IPS DF 4.7 (cell line): ENCODE measurements around the gene MSANTD2.
A peak's percentile ranks its signal among the peaks of the same experiment; 100 is the strongest.

Experiments used
- DNase-seq: peaks from one replicate; pipeline ENCODE4 v3.0.0-alpha.2; 2013; ENCODE audit warnings: low spot score; ENCODE audit errors: extremely low read depth

MSANTD2 gene

DNA sequence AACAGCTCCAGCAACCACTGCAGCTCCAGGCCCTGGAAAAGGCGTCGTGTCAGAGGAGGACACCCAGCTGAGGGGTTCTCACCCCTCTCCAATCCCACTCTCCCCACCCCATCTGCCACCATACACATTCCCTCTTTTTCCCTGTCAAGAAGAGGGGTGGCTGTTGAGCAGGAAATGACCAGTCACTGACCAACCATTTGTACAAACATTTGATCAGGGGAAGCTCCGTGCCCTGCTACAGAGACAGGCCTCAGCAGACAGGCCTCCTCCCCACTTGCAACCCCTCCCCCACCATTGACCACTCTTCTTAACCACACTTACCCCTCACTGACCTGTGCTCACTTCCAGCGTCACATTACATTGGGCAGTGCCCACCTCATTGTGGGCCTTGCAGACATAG lies 45.9 kb downstream of the MSANTD2 start:
- no peak for DNase-seq

DNA sequence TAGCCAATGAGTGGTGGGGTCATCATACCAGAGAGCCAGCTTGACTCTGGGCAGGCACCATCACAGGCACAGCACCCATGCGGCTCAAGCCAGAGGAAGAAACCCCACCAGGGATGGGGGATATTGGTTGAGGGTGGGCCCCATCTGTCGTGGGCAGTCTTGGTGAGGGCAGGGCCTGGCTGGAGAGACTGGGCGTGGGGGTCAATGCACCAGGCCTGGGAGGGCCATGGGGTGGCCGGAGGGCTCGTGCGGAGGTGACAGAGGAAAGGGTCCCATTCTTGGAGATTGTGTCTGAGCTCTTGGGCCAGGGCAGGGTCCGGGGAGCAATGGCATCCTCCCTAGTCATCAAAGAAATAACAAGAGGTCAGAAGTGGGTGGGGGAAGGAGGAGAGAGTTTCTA lies 46.6 kb downstream of the MSANTD2 start:
- DNase-seq, result no peak

DNA sequence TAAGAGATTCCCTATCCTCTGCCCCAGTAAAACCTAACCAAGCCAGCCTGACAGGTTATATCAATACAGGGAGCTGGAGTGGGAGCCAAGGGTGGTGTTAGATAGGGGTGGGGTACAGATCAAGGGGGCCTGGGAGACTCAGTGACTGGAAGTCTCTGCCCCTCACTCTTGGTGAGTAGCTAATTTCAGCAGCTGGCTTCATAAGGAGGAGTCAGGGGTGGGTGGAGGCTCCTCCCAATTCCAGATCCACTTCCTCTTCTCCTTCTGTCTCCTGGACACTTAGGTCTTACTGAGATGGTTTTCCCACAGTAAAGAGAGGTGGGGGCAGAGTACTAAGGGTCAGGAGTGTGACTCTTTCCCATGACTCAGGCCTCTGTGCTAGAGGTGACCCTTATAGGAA lies 47.0 kb downstream of the MSANTD2 start:
- no peak for DNase-seq

DNA sequence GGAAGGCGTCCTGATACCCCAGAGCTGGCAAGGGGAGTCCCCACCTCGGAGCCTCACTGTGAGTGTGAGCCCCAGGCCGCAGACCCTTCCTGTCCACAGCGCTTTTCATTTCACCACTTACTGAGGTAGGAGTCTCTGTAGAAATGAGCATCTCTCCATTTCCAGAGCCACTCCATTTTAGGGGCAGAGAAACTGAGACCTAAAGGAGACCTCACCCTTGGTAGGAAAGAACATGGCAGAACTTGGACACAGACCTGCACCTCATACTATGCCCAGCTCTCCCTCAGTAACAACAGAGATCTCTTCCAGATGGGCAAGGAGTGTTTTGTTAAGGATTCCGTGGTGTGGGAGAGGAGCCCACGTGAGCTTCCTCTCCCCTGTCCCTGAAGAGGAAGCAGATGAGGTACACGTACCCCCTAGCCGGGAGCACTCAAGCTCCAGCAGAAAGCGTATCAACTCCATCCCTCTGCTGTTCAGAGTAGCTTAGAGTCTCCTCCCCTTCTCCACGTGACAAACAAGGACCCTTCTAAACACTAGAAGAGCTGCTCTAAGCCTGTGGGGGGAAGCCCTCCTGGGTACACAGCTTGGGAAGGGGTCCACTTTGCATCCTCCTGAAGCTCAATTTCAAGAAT lies 47.6 kb downstream of the MSANTD2 start:
- DNase-seq, result no peak

DNA sequence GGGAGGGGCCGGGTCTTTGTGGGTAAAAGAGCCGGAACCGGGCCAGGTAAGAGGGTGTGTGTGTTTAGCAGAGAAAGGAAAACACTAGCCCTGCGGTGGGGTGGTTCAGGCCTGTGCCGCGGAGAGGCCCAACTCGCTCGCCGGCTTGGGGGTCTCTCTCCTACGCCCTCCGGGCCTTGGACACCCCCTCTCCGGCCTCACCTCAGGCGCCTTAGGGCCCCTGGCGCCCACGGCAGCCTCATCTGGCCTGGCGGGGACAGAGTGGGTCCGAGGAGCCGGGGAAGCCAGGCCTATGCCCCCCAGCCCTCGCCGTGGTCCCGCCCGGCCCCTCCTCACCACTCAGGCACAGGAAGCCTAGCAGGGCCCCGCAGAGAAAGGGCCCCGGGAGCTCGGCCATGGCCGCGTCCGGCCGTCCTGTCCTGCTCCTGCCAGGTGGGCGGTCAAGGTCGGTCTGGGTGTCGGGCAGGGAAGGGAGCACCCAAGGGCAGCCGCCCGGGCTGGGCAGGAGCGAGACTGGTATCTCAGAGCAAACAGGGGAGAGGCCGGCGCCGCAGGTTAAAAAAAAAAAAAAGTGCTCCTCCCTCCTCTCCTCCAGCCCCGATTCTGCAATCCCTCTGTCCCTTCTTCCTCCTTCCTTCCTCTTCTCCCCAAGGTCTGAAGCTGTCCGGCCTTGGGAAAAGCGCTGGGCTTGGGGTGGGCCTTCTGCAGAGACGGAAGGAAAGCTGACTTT lies 48.3 kb downstream of the MSANTD2 start, which contains the start of gene VSIG2:
Gene VSIG2, minus strand, starts transcription at position 515 of the 730 bp plus-strand sequence. Its CDS starts 118 bp downstream, at position 397.
- no peak for DNase-seq

DNA sequence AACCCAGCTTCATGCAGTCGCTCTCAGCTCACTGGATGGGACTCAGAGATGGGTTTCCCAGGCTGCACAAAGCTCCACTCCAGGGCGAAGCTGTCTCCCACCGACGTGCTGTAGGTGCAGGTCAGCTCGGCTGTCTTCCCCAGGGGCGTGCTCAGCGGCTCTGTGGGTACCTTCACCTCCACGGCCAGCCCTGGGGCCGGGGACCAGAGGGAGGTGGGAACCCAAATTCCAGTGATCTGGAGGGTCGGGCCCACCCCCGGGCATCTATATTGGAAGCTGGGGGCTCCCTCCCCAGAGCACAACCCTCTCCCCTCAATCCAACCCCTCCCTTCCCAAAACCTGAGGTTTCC lies 48.8 kb downstream of the MSANTD2 start:
- no peak for DNase-seq

DNA sequence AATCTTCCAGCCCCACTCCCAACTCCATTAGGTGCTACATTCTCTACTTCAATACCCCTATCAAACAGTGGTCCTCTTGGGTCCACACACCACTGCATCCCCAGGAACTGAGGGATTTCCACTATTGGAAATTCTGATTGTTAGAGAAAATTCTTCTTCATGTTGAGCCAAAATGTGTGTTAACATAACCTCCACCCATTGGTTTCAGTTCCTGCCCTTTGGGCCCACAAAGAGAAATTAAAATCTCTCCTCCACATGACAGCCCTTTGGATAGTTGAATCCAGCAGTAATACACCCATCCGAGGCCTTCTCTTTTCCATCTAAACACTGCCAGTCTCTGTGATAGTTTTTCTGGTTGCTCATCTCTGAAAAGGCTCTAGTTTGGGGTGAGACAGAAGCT lies 50.3 kb downstream of the MSANTD2 start:
- DNase-seq, result no peak

DNA sequence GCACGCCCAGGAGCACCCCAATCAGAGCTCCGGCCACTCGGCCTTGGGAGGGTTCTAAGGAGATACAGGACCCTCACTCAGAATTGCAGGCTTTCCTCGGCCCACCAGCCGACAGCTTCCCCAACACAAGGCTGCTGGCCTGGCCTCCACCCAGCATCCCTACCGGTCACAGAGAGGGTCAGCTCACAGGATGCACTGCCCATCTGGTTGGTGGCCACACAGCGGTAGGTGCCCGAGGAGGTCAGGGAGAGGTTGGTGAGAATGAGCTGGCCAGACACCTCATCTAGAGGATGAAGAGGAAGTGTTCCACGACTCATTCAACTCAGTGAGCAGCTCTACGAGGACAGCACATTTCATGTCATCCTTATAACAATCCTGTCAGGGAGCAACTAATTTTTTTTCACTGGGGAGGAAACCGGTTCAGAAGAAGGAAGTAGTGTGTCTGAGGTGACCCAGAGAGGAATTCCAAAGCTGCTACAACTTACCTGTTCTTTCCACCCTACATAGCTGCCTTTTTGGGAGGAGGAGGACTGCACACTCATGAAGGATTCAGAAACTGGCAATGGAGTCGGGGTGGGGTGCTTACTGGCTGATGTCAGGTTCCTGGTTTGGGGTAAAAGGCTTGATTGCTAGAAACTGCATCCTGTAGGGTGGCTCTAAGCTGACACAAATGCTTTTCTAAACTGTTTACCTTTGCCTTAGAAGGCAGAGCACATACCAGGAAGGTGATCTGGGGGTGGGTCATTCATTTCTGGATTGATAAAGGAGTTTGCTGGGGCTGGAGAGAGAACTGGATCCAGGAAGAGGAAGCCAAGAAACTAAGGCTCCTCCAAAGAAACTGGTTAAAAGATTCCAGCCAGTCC lies 51.5 kb downstream of the MSANTD2 start:
- no peak for DNase-seq

DNA sequence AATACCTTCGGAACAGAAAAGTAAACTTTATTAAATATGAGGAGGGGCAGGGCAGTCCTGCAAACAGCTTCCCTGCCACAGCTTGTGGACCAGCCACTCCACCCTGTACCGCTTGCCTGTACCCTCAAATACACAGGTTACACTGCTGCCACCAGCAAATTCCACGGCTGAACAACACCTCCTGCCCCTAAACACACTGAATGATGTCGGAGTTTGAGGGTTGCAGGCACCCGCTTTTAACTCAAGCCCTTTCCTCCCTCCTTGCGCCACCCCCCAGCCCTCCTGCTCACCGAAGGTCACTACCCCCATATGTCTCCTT lies 52.1 kb downstream of the MSANTD2 start:
- no peak for DNase-seq

DNA sequence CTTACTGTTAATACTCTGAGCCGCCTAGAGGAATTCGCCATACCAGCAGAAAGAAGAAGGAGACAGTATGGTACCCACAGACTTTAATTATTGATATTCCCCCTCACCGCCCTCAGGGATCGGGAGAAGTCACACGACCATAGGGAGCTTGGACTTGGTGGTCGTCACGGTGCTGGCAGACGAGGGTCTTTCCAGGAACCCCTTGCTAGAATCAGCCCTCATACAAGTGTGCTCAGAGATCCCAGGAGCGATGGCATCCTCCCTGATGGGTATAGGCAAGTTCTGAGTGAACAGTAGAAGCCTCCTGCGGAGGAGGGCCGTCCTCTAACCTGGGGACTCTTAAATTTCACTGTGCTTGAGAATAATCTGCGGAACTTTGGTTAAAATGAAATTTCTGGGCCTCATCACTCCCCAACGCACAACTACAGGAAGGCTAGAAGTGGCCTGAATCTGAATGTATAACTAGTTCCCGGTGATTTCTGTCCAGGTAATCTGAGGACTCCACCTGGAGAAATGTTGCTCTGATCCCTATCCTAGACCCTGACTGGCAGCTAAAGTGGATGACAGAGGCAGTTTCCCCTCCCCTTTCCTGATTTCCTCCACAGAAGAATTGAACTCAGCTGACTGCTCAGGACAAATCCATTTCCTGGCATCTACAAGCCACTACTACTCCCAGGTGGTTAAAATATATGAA lies 52.7 kb downstream of the MSANTD2 start:
- no peak for DNase-seq

DNA sequence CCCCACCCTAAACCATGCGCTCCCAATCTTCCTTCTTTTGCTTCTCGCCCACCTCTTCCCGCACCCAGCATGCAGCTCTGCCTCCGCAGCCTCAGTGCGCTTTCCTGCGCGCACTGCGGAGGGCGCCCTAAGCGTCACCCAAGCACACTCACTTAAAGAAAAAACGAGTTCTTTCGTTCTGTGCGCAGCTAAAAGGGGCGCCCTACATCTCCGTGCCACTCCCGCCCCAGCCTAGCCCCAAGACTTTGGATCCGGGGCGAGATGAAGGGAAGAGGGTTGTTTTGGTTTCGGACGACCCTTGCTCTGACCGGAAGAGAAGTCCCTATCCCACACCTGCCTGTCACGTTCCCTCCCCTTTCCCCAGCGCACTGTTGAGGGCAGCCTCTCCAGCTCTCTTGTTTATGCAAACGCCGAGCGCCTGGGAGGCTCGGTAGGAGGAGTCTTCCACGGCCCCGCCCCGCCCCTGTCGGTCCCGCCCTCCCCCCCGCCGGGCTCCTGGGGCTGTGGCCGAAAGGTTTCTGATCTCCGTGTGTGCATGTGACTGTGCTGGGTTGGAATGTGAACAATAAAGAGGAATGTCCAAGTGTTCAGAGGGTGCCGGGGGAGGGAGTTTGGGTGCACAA lies 53.5 kb downstream of the MSANTD2 start:
- no peak for DNase-seq

DNA sequence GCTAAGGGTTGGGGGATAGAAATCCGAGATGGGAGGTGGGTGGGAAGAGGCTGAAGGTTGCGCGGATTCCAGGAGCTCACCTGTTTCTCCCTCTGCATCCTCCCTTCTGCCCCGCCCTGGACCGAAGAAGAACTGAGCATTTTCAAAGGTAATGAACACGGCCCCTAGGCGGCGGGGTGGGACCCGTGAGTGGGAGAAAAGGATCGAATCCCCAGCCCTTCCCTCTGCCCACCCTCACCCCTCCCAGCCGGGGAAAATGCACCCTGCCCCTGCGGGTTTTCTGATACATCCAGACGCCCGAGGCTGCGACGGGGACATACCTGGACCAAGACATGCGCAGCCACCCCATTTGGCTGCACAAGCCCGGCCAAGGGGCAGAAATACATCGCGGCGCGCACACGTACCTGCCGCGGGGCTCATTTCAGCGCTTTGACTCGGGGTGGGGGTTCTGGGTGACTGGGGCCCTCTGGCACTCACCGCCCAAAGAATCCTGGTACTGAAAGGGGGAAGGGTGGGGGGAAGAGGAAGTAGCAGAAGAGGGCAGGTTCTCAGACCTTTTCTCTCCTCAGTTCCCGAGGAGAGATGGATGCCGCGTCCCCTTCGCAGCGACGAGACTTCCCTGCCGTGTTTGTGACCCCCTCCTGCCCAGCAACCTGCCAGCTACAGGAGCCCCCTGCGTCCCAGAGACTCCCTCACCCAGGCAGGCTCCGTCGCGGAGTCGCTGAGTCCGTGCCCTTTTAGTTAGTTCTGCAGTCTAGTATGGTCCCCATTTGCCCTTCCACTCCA lies 54.2 kb downstream of the MSANTD2 start:
- DNase-seq, result no peak

DNA sequence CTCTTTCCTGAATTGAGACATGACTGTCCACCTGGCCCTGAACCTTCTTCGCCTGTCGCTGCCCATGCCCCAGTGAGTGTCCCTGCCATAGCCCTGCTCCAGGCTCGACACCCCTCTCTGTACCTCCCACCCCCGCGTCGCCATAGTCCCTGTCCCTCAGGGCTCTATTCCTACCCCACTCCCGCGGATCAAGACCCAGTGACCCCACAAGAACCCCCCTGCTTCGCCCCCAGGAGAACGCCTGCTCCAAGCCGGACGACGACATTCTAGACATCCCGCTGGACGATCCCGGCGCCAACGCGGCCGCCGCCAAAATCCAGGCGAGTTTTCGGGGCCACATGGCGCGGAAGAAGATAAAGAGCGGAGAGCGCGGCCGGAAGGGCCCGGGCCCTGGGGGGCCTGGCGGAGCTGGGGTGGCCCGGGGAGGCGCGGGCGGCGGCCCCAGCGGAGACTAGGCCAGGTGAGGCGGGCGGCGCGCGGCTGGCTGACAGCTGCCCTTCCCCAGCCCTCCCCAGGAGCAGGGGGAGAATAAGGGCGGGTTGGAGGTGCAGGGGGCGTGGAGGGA lies 54.9 kb downstream of the MSANTD2 start:
- DNase-seq, result no peak

DNA sequence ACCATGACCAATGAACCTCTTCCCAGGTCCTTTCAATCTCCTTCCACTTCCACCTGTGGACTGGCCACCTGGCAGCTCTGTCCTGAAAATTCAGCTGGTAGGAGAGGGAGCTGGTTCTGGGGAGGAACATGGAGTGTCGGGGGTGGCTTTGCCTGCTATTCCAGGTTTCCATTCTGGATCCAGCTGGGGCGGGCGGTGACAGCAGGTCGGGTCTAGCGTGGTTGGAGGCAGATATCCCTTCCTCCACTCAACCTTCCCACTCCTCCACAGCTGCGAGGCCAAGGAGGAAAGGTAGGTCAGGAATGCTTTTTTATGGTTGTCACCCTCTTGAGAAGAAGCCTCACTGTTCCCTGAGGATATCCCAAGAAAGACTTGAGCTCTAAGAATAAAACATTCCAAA lies 57.2 kb downstream of the MSANTD2 start:
- no peak for DNase-seq

DNA sequence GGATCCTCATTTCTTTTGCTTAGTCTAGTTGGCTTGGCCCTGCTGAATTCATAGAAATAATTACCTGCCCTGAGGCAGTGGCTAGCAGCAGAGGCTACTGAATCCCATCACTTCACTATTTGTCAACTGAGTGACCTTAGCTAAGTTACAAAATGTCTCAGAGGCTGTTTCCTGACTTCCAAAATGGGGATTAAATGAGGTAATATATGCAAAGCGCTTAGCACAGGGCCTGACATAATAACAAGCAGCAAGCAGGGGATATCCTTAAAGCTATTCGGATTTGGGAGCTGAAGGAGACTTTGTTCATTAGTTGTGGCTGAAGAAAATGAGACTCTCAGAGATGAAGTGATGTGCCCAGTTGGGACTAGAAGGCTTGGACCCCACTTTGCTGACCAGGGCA lies 57.7 kb downstream of the MSANTD2 start:
- no peak for DNase-seq

DNA sequence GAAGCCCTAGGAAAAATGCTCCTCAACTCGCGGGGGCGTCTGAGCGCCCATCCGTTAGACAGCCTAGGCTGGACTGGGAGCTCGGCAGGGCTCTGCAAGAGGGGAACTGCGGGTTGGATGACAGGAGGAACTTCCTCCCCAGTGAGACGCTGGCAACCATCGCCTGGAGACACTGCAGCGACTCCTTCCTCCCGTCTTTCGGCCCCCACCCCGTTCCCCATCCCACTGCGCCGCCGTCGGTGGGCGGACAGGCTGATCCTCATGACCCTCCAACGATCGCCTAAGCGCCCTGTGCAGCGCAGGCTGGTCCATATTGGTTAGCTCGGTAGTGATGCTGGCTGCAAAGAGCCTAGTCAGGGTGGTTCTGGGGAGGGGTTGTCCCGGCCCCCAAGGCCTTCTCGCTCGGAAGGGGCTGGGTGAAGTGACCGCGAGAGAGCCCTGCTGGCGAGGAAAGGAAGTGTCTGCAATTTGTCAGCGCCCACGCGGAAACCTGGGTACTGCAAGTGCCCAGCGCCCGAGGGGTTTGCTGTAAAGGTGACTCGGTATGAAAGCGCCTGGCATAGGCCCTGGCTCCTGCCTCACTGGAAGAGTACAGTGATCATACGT lies 59.8 kb downstream of the MSANTD2 start:
- no peak for DNase-seq

DNA sequence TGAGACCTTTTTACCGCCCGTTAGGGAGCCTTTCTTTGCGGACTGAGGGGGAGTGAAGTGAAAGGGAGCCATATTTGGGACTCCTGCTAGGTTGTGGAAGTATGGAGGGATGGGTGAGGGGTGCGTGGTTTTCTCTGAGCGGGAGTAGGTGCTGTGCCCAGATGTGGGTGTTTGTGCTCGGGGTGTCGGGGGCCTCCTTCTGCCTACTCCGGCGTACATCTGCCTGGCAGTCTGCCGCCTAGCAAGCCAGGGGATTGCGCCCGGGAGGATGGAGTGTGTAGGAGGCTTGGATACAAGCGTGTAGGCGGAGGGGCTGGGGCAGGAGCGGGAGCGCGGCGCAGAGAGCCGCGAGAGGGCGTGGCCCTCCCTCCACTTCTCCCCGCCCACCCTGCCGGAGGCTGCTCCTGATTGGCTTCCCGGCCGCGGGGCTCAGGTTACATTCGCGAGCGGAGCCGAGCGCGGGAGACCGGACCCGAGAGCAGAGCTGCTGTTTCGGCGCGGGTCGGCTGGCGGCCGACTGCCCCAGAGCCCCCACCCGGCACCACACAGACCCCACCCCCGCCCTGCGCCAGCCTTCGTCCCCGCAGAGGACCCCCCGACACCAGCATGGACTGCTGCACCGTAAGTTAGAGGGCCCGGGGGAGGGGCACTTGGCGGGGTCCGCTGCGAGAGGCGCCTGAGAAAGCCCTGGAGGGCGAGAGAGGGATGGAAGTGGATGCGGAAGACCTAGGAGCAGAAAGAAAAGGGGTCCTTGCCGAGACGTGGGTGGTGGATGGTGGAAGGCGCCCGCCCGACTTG lies 60.5 kb downstream of the MSANTD2 start, which contains the start of gene NRGN:
Gene NRGN, plus strand, starts transcription at position 464 of the 798 bp plus-strand sequence. Its CDS starts 143 bp downstream, at position 607.
- DNase-seq, result peak; percentile 72

DNA sequence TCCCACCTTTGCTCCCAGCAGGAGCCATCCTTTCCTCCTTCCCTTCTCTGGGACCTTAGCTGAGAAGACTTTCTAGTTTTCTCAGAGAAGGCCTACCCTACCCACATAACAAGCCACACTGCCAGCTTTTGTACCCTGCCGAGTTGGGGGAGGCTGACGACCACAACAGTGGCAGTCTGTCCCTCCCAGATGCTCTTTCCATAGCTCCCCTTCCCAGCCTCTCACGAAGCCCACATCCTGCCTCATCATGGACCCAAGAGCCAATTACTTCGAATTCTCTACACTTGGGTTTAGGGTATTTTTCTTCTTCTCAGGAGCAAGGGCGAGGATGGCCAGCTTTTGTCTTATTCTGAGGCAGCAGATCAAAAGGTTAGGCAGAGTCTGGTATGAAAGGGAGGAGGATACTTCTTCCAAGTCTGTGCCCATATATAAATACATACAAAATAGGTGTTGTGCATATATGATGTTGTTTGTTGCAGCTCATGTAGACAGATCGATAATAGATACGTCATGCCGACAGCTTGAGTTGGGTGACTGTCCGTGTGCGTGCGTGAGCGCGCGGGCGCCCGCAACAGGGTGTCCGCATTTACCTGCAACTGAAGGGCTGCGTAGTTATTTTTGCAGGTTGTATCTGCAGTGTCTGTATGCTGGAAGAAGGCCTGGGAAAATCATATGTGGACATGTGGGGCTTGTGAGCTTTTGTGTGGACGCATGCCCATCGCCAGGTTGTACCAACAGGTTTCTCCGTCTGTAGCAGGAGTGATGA lies 61.3 kb downstream of the MSANTD2 start:
- no peak for DNase-seq
